HEK293T (cell line): ENCODE data around the gene EPC1.

Source experiments
- ARNT ChIP-seq: fragments of 450-650 bp; IDR thresholded peaks from 2 replicates; pipeline ENCODE4 v1.6.1; 2017; ENCODE audit warnings: mild to moderate bottlenecking
- BHLHE40 ChIP-seq: fragments of 450-650 bp; IDR thresholded peaks from 2 replicates; pipeline ENCODE4 v1.6.1; 2016; ENCODE audit warnings: mild to moderate bottlenecking, moderate library complexity, borderline replicate concordance
- FOXA1 ChIP-seq: fragments of 450-650 bp; IDR thresholded peaks from 2 replicates; pipeline ENCODE4 v1.6.1; 2016; ENCODE audit warnings: mild to moderate bottlenecking
- FOXK2 ChIP-seq: fragments of 450-650 bp; IDR thresholded peaks from 2 replicates; pipeline ENCODE4 v1.6.1; 2016; ENCODE audit warnings: mild to moderate bottlenecking
- FOXM1 ChIP-seq: fragments of 450-650 bp; IDR thresholded peaks from 2 replicates; pipeline ENCODE4 v1.6.1; 2017; ENCODE audit warnings: mild to moderate bottlenecking, borderline replicate concordance
- HDGF ChIP-seq: fragments of 450-650 bp; IDR thresholded peaks from 2 replicates; pipeline ENCODE4 v1.6.1; 2017; ENCODE audit warnings: antibody characterized with exemption, borderline replicate concordance
- L3MBTL2 ChIP-seq: fragments of 450-650 bp; conservative IDR thresholded peaks from 2 replicates; pipeline ENCODE4 v1.6.1; 2016; ENCODE audit warnings: mild to moderate bottlenecking
- LEF1 ChIP-seq: fragments of 450-650 bp; IDR thresholded peaks from 2 replicates; pipeline ENCODE4 v1.6.1; 2017; ENCODE audit warnings: mild to moderate bottlenecking, borderline replicate concordance
- NFRKB ChIP-seq: fragments of 450-650 bp; IDR thresholded peaks from 2 replicates; pipeline ENCODE4 v1.6.1; 2016; ENCODE audit warnings: mild to moderate bottlenecking, moderate library complexity
- PKNOX1 ChIP-seq: fragments of 450-650 bp; IDR thresholded peaks from 2 replicates; pipeline ENCODE4 v1.6.1; 2016
- SP1 ChIP-seq: fragments of 450-650 bp; IDR thresholded peaks from 2 replicates; pipeline ENCODE4 v1.6.1; 2017
- TARDBP ChIP-seq: fragments of 450-650 bp; IDR thresholded peaks from 2 replicates; pipeline ENCODE4 v1.6.1; 2016
- ZNF384 ChIP-seq: fragments of 450-650 bp; IDR thresholded peaks from 2 replicates; pipeline ENCODE4 v1.6.1; 2016

GRCh38 chr10:32256613-32257437 lies 90.1 kb downstream of the EPC1 start:
- TF ChIP-seq LEF1, result no peak
- no peak for TF ChIP-seq FOXM1
- no peak for TF ChIP-seq NFRKB
- no peak for TF ChIP-seq FOXA1
- no peak for TF ChIP-seq ZNF384
- no peak for TF ChIP-seq PKNOX1
- no peak for TF ChIP-seq L3MBTL2
- TF ChIP-seq BHLHE40, result no peak
- no peak for TF ChIP-seq ARNT
- no peak for TF ChIP-seq FOXK2
- TF ChIP-seq SP1, result no peak
- TF ChIP-seq TARDBP, result no peak
- no peak for TF ChIP-seq HDGF
